HepG2 (cell line): ENCODE data around the gene MGST2. TPM values are rescaled to one million over a fixed set of nuclear protein-coding genes. Genes with fewer than 3 reads are reported as not detected.

Experiments
- GPBP1L1 ChIP-seq: sonication (generic); formaldehyde crosslinking; IDR thresholded peaks from 2 replicates; pipeline ENCODE4 v1.5.0; 2020; ENCODE audit warnings: mild to moderate bottlenecking, missing genetic modification reagents
- KLF11 ChIP-seq: IDR thresholded peaks from 2 replicates; pipeline ENCODE4 v1.6.1; 2016; ENCODE audit warnings: missing compliant biosample characterization
- KLF16 ChIP-seq, 2 experiments: sonication (generic) in 1 of 2; formaldehyde crosslinking in 1 of 2; IDR thresholded peaks; 2 replicates each; pipeline versions ENCODE4 v1.6.1 to v1.8.0; 2016 to 2023; ENCODE audit warnings: missing genetic modification reagents in 2 of 2, missing compliant biosample characterization in 1 of 2
- MAF1 ChIP-seq: sonication (generic); formaldehyde crosslinking; IDR thresholded peaks from 2 replicates; pipeline ENCODE4 v1.5.0; 2020; ENCODE audit warnings: missing genetic modification reagents, borderline replicate concordance
- SMAD3 ChIP-seq: sonication (generic); formaldehyde crosslinking; IDR thresholded peaks from 2 replicates; pipeline ENCODE4 v1.4.0; 2020; ENCODE audit warnings: missing genetic modification reagents
- YEATS2 ChIP-seq: sonication (generic); formaldehyde crosslinking; IDR thresholded peaks from 2 replicates; pipeline ENCODE4 v1.4.0; 2020; ENCODE audit warnings: missing genetic modification reagents, borderline replicate concordance
- ZBTB20 ChIP-seq: sonication (generic); formaldehyde crosslinking; IDR thresholded peaks from 2 replicates; pipeline ENCODE4 v1.8.1; 2023; ENCODE audit warnings: missing genetic modification reagents, low read depth, mild to moderate bottlenecking, borderline replicate concordance
- ZNF275 ChIP-seq: sonication (generic); formaldehyde crosslinking; IDR thresholded peaks from 2 replicates; pipeline ENCODE4 v1.8.0; 2022; ENCODE audit warnings: missing genetic modification reagents, mild to moderate bottlenecking, inconsistent platforms, borderline replicate concordance
- ZNF614 ChIP-seq: IDR thresholded peaks from 2 replicates; pipeline ENCODE4 v1.6.1; 2018; ENCODE audit warnings: missing biosample characterization, missing genetic modification reagents, inconsistent platforms, borderline replicate concordance
- ZNF740 ChIP-seq: sonication (generic); formaldehyde crosslinking; IDR thresholded peaks from 2 replicates; pipeline ENCODE4 v1.4.0; 2020; ENCODE audit warnings: missing genetic modification reagents
- ZNF747 ChIP-seq: sonication (generic); formaldehyde crosslinking; IDR thresholded peaks from 2 replicates; pipeline ENCODE4 v1.8.1; 2023; ENCODE audit warnings: missing genetic modification reagents, mild to moderate bottlenecking, borderline replicate concordance
- polyA plus RNA-seq, 8 experiments: library from polyadenylated mRNA; depleted of rRNA in 3 of 8; stranded (reverse) in 7 of 8; unstranded in 1 of 8; fragments of >200 nt; fragmentation: Illumina TruSeq in 4 of 8; extraction: Trizol in 4 of 8; gene quantifications; 2 replicates each; pipeline versions ENCODE4 v1.2.1 to v1.2.3, GENCODE V29; 2011 to 2016; ENCODE audit warnings: low read depth in 4 of 8, missing spikeins in 1 of 8, mixed read lengths in 1 of 8; ENCODE audit not compliant: insufficient read depth in 1 of 8
- total RNA-seq, 5 experiments: library from RNA; depleted of rRNA; stranded (reverse); fragments of >200 nt; fragmentation: Illumina TruSeq; extraction: Trizol; gene quantifications; 2 replicates each; pipeline ENCODE4 v1.2.3, GENCODE V29; 2016; ENCODE audit warnings: low read depth in 1 of 5
- TF ChIP-seq, protein P1 (sequence below): sonication (generic); formaldehyde crosslinking; IDR thresholded peaks from 2 replicates; pipeline ENCODE4 v1.4.0; 2020; ENCODE audit warnings: mild to moderate bottlenecking, low read depth, missing genetic modification reagents
- TF ChIP-seq, protein P2 (sequence below), 2 experiments: sonication (generic) in 1 of 2; formaldehyde crosslinking in 1 of 2; IDR thresholded peaks; 2 replicates each; pipeline versions ENCODE4 v1.5.1 to v1.6.1; 2011 to 2020; ENCODE audit warnings: borderline replicate concordance in 1 of 2, low read depth in 1 of 2, low read length in 1 of 2, mild to moderate bottlenecking in 1 of 2, missing genetic modification reagents in 1 of 2, moderate library complexity in 1 of 2
- TF ChIP-seq, protein P3 (sequence below): sonication (generic); formaldehyde crosslinking; IDR thresholded peaks from 2 replicates; pipeline ENCODE4 v1.5.0; 2020; ENCODE audit warnings: mild to moderate bottlenecking, missing genetic modification reagents

MGST2 gene
- total and polyA plus RNA-seq, 2 of the 13 experiments (the other 11 are each of a cell fraction or from before 2014, with no cell fraction given), result 205 to 416 TPM

DNA sequence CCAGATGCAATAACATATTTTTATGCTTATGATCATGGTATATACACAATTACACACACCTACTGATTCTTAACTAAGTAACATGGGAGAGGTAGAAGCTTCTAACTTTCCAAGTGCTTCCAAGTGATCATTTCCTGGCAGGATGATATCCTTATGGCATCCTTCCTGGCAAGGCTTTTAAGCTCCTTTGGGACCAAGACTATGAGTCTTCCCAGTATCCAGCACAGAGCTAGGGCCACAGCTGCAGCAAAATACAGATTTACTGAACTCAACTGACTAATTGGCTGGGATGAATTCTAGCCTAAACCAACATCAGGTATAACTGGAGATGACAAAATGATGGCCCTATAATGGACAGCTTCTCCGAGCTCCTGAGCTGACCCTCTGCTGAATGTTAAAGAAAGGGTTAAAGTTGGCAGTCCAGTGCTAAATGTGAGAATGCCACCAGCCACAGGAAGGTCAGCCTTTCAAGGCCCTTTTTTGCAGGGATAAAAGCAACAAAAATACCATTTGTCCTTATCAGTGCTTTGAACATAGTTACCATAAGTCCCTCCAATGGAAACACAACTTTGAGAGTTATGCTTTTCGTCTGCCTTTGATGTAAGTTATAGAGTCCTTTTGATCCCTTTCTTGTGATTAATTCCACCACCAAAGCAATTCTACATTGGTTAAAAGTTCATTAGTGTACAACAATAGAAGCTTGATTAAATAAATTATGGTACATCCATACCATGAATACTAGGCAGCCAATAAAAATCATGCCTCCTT is 73.4 kb downstream of the MGST2 start (continued):
- TF ChIP-seq, protein P1, sequence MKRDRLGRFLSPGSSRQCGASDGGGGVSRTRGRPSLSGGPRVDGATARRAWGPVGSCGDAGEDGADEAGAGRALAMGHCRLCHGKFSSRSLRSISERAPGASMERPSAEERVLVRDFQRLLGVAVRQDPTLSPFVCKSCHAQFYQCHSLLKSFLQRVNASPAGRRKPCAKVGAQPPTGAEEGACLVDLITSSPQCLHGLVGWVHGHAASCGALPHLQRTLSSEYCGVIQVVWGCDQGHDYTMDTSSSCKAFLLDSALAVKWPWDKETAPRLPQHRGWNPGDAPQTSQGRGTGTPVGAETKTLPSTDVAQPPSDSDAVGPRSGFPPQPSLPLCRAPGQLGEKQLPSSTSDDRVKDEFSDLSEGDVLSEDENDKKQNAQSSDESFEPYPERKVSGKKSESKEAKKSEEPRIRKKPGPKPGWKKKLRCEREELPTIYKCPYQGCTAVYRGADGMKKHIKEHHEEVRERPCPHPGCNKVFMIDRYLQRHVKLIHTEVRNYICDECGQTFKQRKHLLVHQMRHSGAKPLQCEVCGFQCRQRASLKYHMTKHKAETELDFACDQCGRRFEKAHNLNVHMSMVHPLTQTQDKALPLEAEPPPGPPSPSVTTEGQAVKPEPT (CRISPR knock-in tag), result no peak
- no peak for TF ChIP-seq KLF11 (CRISPR knock-in tag)
- TF ChIP-seq ZBTB20 (CRISPR knock-in tag), result no peak
- TF ChIP-seq GPBP1L1 (CRISPR knock-in tag), result no peak
- no peak for TF ChIP-seq MAF1 (CRISPR knock-in tag)
- TF ChIP-seq ZNF614 (CRISPR knock-in tag), result peak; percentile 65; the same call in 1 of the 2 replicates
- TF ChIP-seq SMAD3, result no peak
- no peak for TF ChIP-seq ZNF740
- TF ChIP-seq, protein P2, sequence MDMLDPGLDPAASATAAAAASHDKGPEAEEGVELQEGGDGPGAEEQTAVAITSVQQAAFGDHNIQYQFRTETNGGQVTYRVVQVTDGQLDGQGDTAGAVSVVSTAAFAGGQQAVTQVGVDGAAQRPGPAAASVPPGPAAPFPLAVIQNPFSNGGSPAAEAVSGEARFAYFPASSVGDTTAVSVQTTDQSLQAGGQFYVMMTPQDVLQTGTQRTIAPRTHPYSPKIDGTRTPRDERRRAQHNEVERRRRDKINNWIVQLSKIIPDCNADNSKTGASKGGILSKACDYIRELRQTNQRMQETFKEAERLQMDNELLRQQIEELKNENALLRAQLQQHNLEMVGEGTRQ (IDR thresholded peaks at IDR 0.05; ENCODE audit: low read depth, low read length), result no peak
- TF ChIP-seq, protein P2 (CRISPR knock-in tag; IDR thresholded peaks at IDR 0.05; ENCODE audit: borderline replicate concordance), result no peak
- no peak for TF ChIP-seq ZNF747
- no peak for TF ChIP-seq ZNF275 (CRISPR knock-in tag)
- TF ChIP-seq YEATS2 (CRISPR knock-in tag), result no peak
- 0 out of 4 replicates have a peak, but pooled peaks of 1 of the 2 experiments have one; percentile 47 for TF ChIP-seq KLF16 (CRISPR knock-in tag; IDR thresholded peaks at IDR 0.05)
- TF ChIP-seq, protein P3, sequence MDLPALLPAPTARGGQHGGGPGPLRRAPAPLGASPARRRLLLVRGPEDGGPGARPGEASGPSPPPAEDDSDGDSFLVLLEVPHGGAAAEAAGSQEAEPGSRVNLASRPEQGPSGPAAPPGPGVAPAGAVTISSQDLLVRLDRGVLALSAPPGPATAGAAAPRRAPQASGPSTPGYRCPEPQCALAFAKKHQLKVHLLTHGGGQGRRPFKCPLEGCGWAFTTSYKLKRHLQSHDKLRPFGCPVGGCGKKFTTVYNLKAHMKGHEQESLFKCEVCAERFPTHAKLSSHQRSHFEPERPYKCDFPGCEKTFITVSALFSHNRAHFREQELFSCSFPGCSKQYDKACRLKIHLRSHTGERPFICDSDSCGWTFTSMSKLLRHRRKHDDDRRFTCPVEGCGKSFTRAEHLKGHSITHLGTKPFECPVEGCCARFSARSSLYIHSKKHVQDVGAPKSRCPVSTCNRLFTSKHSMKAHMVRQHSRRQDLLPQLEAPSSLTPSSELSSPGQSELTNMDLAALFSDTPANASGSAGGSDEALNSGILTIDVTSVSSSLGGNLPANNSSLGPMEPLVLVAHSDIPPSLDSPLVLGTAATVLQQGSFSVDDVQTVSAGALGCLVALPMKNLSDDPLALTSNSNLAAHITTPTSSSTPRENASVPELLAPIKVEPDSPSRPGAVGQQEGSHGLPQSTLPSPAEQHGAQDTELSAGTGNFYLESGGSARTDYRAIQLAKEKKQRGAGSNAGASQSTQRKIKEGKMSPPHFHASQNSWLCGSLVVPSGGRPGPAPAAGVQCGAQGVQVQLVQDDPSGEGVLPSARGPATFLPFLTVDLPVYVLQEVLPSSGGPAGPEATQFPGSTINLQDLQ (CRISPR knock-in tag), result no peak
